Liver (tissue), 9 donors: ENCODE measurements around the gene IL20. TPM values are rescaled to one million over a fixed set of nuclear protein-coding genes. Genes with fewer than 3 reads are reported as not detected.

Source experiments
- DNase-seq: peaks from one replicate; pipeline ENCODE4 v3.0.0-alpha.2; 2017; ENCODE audit warnings: low spot score
- H3K27ac ChIP-seq, 2 donors: one replicate each; pipeline ENCODE4 v1.7.0; 2013; ENCODE audit warnings: inconsistent platforms in 2 of 2, low read length in 2 of 2, control low read depth in 1 of 2, low read depth in 1 of 2, mild to moderate bottlenecking in 1 of 2
- H3K27me3 ChIP-seq, 4 donors: one replicate each; pipeline versions ENCODE4 v1.6.1 to v1.7.0; 2013; ENCODE audit warnings: low read length in 3 of 4, inconsistent platforms in 1 of 4, mild to moderate bottlenecking in 1 of 4, moderate library complexity in 1 of 4; ENCODE audit not compliant: control insufficient read depth in 4 of 4, insufficient read depth in 4 of 4
- H3K36me3 ChIP-seq, 4 donors: one replicate each; pipeline versions ENCODE4 v1.6.1 to v1.7.0; 2013; ENCODE audit warnings: low read length in 3 of 4, mild to moderate bottlenecking in 3 of 4, low read depth in 1 of 4, moderate library complexity in 1 of 4; ENCODE audit not compliant: control insufficient read depth in 4 of 4, insufficient read depth in 3 of 4
- H3K4me1 ChIP-seq, 4 donors: one replicate each; pipeline versions ENCODE4 v1.6.1 to v1.7.0; 2013; ENCODE audit warnings: low read length in 3 of 4, mild to moderate bottlenecking in 3 of 4, moderate library complexity in 1 of 4; ENCODE audit not compliant: control insufficient read depth in 4 of 4, insufficient read depth in 4 of 4
- H3K4me3 ChIP-seq, 3 donors: one replicate each; pipeline versions ENCODE4 v1.6.1 to v1.7.0; 2013; ENCODE audit warnings: low read length in 3 of 3, control low read depth in 1 of 3, low read depth in 1 of 3, mild to moderate bottlenecking in 1 of 3
- H3K9ac ChIP-seq, 2 donors: one replicate each; pipeline ENCODE4 v1.7.0; 2013; ENCODE audit warnings: low read length in 2 of 2, mild to moderate bottlenecking in 2 of 2, moderate library complexity in 2 of 2, control low read depth in 1 of 2, low read depth in 1 of 2
- H3K9me3 ChIP-seq, 4 donors: one replicate each; pipeline versions ENCODE4 v1.6.1 to v1.7.0; 2013; ENCODE audit warnings: low read length in 3 of 4; ENCODE audit not compliant: control insufficient read depth in 4 of 4
- EGR1 ChIP-seq, 2 donors: IDR thresholded peaks; 2 replicates each; pipeline ENCODE4 v1.6.1; 2016 to 2018; ENCODE audit warnings: antibody characterized with exemption in 2 of 2, low read depth in 2 of 2
- FOXA1 ChIP-seq: IDR thresholded peaks from 2 replicates; pipeline ENCODE4 v1.6.1; 2016; ENCODE audit warnings: antibody characterized with exemption
- FOXA2 ChIP-seq: IDR thresholded peaks from 2 replicates; pipeline ENCODE4 v1.6.1; 2016; ENCODE audit warnings: antibody characterized with exemption
- GABPA ChIP-seq, 2 donors: IDR thresholded peaks in 1 of 2; conservative IDR thresholded peaks in 1 of 2; 2 replicates each; pipeline ENCODE4 v1.6.1; 2016; ENCODE audit warnings: antibody characterized with exemption in 2 of 2, mild to moderate bottlenecking in 1 of 2, moderate library complexity in 1 of 2
- HNF4A ChIP-seq, 2 donors: conservative IDR thresholded peaks; 2 replicates each; pipeline ENCODE4 v1.6.1; 2016; ENCODE audit warnings: antibody characterized with exemption in 2 of 2, mild to moderate bottlenecking in 2 of 2
- HNF4G ChIP-seq: IDR thresholded peaks from 2 replicates; pipeline ENCODE4 v1.6.1; 2016; ENCODE audit warnings: antibody characterized with exemption
- JUND ChIP-seq, 2 donors: IDR thresholded peaks; 2 replicates each; pipeline ENCODE4 v1.6.1; 2016; ENCODE audit warnings: antibody characterized with exemption in 2 of 2
- NR2F2 ChIP-seq: IDR thresholded peaks from 2 replicates; pipeline ENCODE4 v1.6.1; 2016; ENCODE audit warnings: antibody characterized with exemption
- RAD21 ChIP-seq, 2 donors: IDR thresholded peaks; 2 replicates each; pipeline ENCODE4 v1.6.1; 2016; ENCODE audit warnings: antibody characterized with exemption in 2 of 2, mild to moderate bottlenecking in 2 of 2
- REST ChIP-seq: IDR thresholded peaks from 2 replicates; pipeline ENCODE4 v1.6.1; 2016; ENCODE audit warnings: antibody characterized with exemption, mild to moderate bottlenecking
- RXRA ChIP-seq, 2 donors: IDR thresholded peaks; 2 replicates each; pipeline ENCODE4 v1.6.1; 2017 to 2018; ENCODE audit warnings: antibody characterized with exemption in 2 of 2, mild to moderate bottlenecking in 1 of 2
- SP1 ChIP-seq: IDR thresholded peaks from 2 replicates; pipeline ENCODE4 v1.6.1; 2018; ENCODE audit warnings: antibody characterized with exemption, mild to moderate bottlenecking
- TAF1 ChIP-seq: conservative IDR thresholded peaks from 2 replicates; pipeline ENCODE4 v1.6.1; 2016; ENCODE audit warnings: antibody characterized with exemption, mild to moderate bottlenecking
- YY1 ChIP-seq: IDR thresholded peaks from 2 replicates; pipeline ENCODE4 v1.6.1; 2016; ENCODE audit warnings: antibody characterized with exemption, mild to moderate bottlenecking
- ZBTB33 ChIP-seq: IDR thresholded peaks from 2 replicates; pipeline ENCODE4 v1.6.1; 2016; ENCODE audit warnings: antibody characterized with exemption
- WGBS: extraction: QIAGEN DNeasy Blood & Tissue Kit; methylation state at CpG from one replicate; pipeline ENCODE4 v1.1.7; 2013; 5-methylcytosine and 5-hydroxymethylcytosine counted together
- polyA plus RNA-seq, 2 donors: library from polyadenylated mRNA; stranded (reverse) in 1 of 2; unstranded in 1 of 2; fragments of 200-250 nt in 1 of 2; fragments of >200 nt in 1 of 2; fragmentation: Nextera tagmentation in 1 of 2; extraction: Ambion mirVana in 1 of 2; gene quantifications; one replicate each; pipeline versions ENCODE4 v1.2.1 to v1.2.3, GENCODE V29; 2013 to 2015
- total RNA-seq, 2 donors: library from RNA; depleted of rRNA; stranded (reverse); fragments of >200 nt; gene quantifications; one replicate each; pipeline ENCODE4 v1.2.3, GENCODE V29; 2014
- TF ChIP-seq, protein P1 (sequence below): fragments of 150-350 bp; IDR thresholded peaks from 2 replicates; pipeline ENCODE4 v1.5.1; 2017; ENCODE audit warnings: improper control_type of control experiment, low read depth, low read length; ENCODE audit not compliant: missing input control
- TF ChIP-seq, protein P2 (sequence below): IDR thresholded peaks from 2 replicates; pipeline ENCODE4 v1.6.1; 2016; ENCODE audit warnings: antibody characterized with exemption
- TF ChIP-seq, protein P3 (sequence below): IDR thresholded peaks from 2 replicates; pipeline ENCODE4 v1.6.1; 2016; ENCODE audit warnings: antibody characterized with exemption
- donor health status: healthy.
- donor health status: healthy.
- donor health status: healthy.
- donor health status: healthy.
- donor health status: healthy.

Gene IL20
- total and polyA plus RNA-seq, 4 donors, result 0.17 TPM; not detected in 3

- Histone ChIP-seq H3K4me3 (no peak overlapping the region), H3K27ac (no peak overlapping the region), H3K4me1 (peaks cover 0 to 2% (median 0%) of the 10 kb centered on the region in 4 donors), H3K27me3 (peaks cover 0 to 2% (median 0%) of the 10 kb centered on the region in 4 donors), H3K36me3 (no peaks in the 10 kb centered on the region), H3K9ac (no peak overlapping the region), H3K9me3 (no peaks in the 10 kb centered on the region)
- TF ChIP-seq FOXA1 (no peak), FOXA2 (no peak), JUND (IDR thresholded peaks at IDR 0.05) (no peak), HNF4A (conservative IDR thresholded peaks at IDR 0.05) (no peak), RAD21 (IDR thresholded peaks at IDR 0.05) (no peak), YY1 (no peak), TAF1 (no peak)
- TF ChIP-seq, protein P1, sequence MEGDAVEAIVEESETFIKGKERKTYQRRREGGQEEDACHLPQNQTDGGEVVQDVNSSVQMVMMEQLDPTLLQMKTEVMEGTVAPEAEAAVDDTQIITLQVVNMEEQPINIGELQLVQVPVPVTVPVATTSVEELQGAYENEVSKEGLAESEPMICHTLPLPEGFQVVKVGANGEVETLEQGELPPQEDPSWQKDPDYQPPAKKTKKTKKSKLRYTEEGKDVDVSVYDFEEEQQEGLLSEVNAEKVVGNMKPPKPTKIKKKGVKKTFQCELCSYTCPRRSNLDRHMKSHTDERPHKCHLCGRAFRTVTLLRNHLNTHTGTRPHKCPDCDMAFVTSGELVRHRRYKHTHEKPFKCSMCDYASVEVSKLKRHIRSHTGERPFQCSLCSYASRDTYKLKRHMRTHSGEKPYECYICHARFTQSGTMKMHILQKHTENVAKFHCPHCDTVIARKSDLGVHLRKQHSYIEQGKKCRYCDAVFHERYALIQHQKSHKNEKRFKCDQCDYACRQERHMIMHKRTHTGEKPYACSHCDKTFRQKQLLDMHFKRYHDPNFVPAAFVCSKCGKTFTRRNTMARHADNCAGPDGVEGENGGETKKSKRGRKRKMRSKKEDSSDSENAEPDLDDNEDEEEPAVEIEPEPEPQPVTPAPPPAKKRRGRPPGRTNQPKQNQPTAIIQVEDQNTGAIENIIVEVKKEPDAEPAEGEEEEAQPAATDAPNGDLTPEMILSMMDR, result no peak
- no peak for DNase-seq
- 80% methylated on average over 4 of the region's 4 CpGs for WGBS
Measured at GRCh38 chr1:206828765-206829164, 36.7 kb upstream of the IL20 start.

DNA sequence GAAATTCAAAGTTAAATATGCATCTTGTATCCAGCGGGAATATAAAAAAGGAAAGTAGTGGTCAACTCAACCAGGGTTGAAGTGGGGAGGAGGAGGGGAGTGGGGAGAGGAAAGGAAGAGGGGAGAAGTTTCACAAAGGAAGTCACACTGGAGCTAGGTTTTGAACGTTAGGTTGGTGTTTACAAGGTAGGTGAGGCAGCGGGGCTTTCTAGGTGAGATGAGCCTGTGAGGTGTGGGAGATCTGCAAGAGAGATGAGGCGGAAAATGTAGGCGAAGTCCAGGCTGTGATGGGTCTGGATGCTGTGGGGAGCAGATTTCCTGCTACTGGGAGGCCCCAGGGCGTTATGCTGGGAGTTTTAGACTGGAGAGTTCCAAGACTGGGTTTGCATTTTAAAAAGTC is 36.1 kb upstream of the IL20 start:
- no peaks in the 10 kb centered on the region for H3K36me3 ChIP-seq
- no peak overlapping the region for H3K27ac ChIP-seq
- 69% methylated on average over 6 of the region's 6 CpGs for WGBS
- no peaks in the 10 kb centered on the region for H3K4me1 ChIP-seq
- no peaks in the 10 kb centered on the region for H3K9me3 ChIP-seq
- peaks cover 0 to 2% (median 0%) of the 10 kb centered on the region in 4 donors for H3K27me3 ChIP-seq
- H3K4me3 ChIP-seq, result no peak overlapping the region
- no peak for TF ChIP-seq REST
- TF ChIP-seq EGR1 (IDR thresholded peaks at IDR 0.05; ENCODE audit: low read depth in 2 of 2), result no peak
- no peak for TF ChIP-seq SP1
- no peak for TF ChIP-seq TAF1
- no peak for TF ChIP-seq HNF4G
- TF ChIP-seq RXRA (IDR thresholded peaks at IDR 0.05), result no peak
- TF ChIP-seq FOXA2, result no peak
- TF ChIP-seq NR2F2, result no peak
- TF ChIP-seq FOXA1, result no peak
- TF ChIP-seq JUND (IDR thresholded peaks at IDR 0.05), result no peak
- TF ChIP-seq GABPA (IDR thresholded peaks at IDR 0.05 in 1 of 2, conservative IDR thresholded peaks at IDR 0.05 in 1 of 2), result no peak
- no peak for TF ChIP-seq HNF4A (conservative IDR thresholded peaks at IDR 0.05)
- TF ChIP-seq, protein P2, sequence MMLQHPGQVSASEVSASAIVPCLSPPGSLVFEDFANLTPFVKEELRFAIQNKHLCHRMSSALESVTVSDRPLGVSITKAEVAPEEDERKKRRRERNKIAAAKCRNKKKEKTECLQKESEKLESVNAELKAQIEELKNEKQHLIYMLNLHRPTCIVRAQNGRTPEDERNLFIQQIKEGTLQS, result no peak
- no peak for TF ChIP-seq YY1
- TF ChIP-seq RAD21 (IDR thresholded peaks at IDR 0.05), result no peak
- no peak for TF ChIP-seq ZBTB33
- TF ChIP-seq, protein P3, sequence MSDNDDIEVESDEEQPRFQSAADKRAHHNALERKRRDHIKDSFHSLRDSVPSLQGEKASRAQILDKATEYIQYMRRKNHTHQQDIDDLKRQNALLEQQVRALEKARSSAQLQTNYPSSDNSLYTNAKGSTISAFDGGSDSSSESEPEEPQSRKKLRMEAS, result no peak
- TF ChIP-seq, protein P1, result no peak
- H3K9ac ChIP-seq, result no peak overlapping the region
- no peak for DNase-seq
